ENCODE results near the gene MRPL39. TPM values are rescaled to one million over a fixed set of nuclear protein-coding genes. Genes with fewer than 3 reads are reported as not detected.
"Not testable (repeated sequence)": the region's sequence is repeated elsewhere in the genome, so short reads cannot be mapped to it uniquely, and the experiment has no call there.

MRPL39 gene
- total RNA-seq, 1 experiment from 2014 or later: 57.5 TPM

GRCh38 chr21:25635310-25635709, 28.0 kb upstream of the MRPL39 start:
- peaks cover 13% of the 10 kb centered on the region for H3K4me1 ChIP-seq (replicated peaks)
- peaks cover 22% of the 10 kb centered on the region for H3K27me3 ChIP-seq (replicated peaks)
- H3K4me3 ChIP-seq: no peak overlapping the region
- DNase-seq (ENCODE audit: low read depth in 1 of 2, low spot score in 2 of 2): no peak
- H3K36me3 ChIP-seq: no peaks in the 10 kb centered on the region
- H3K9me3 ChIP-seq (replicated peaks): no peaks in the 10 kb centered on the region
- H3K27ac ChIP-seq: no peak overlapping the region

- Histone ChIP-seq H3K9me3 (replicated peaks) (no peaks in the 10 kb centered on the region), H3K4me3 (no peak overlapping the region), H3K36me3 (no peaks in the 10 kb centered on the region), H3K27ac (no peak overlapping the region), H3K27me3 (replicated peaks) (no peaks in the 10 kb centered on the region), H3K4me1 (replicated peaks) (no peaks in the 10 kb centered on the region)
- DNase-seq (ENCODE audit: low read depth in 1 of 2, low spot score in 2 of 2): no peak
These were observed 25.0 kb upstream of the MRPL39 start for GRCh38 chr21:25632296-25632695.

GRCh38 chr21:25626757-25627156, 19.5 kb upstream of the MRPL39 start:
- Histone ChIP-seq H3K4me3 (no peak overlapping the region), H3K4me1 (replicated peaks) (no peaks in the 10 kb centered on the region), H3K27ac (no peak overlapping the region), H3K27me3 (replicated peaks) (no peaks in the 10 kb centered on the region), H3K36me3 (no peaks in the 10 kb centered on the region), H3K9me3 (replicated peaks) (no peaks in the 10 kb centered on the region)
- DNase-seq (ENCODE audit: low read depth in 1 of 2, low spot score in 2 of 2): no peak

GRCh38 chr21:25625776-25626555, 18.7 kb upstream of the MRPL39 start:
- not testable (repeated sequence) for H3K4me1 ChIP-seq (replicated peaks); H3K27me3 ChIP-seq (replicated peaks); H3K36me3 ChIP-seq; H3K27ac ChIP-seq; DNase-seq (ENCODE audit: low read depth in 1 of 2, low spot score in 2 of 2); H3K4me3 ChIP-seq; H3K9me3 ChIP-seq (replicated peaks)

GRCh38 chr21:25625036-25625435, 17.8 kb upstream of the MRPL39 start:
- Histone ChIP-seq H3K36me3 (no peaks in the 10 kb centered on the region), H3K27ac (no peak overlapping the region), H3K9me3 (replicated peaks) (no peaks in the 10 kb centered on the region), H3K4me3 (no peak overlapping the region), H3K27me3 (replicated peaks) (no peaks in the 10 kb centered on the region), H3K4me1 (replicated peaks) (no peaks in the 10 kb centered on the region)
- no peak for DNase-seq (ENCODE audit: low read depth in 1 of 2, low spot score in 2 of 2)

GRCh38 chr21:25624511-25624910, 17.2 kb upstream of the MRPL39 start:
- H3K4me1 ChIP-seq (replicated peaks): no peaks in the 10 kb centered on the region
- DNase-seq (ENCODE audit: low read depth in 1 of 2, low spot score in 2 of 2): no peak
- no peak overlapping the region for H3K4me3 ChIP-seq
- no peaks in the 10 kb centered on the region for H3K36me3 ChIP-seq
- no peaks in the 10 kb centered on the region for H3K9me3 ChIP-seq (replicated peaks)
- no peaks in the 10 kb centered on the region for H3K27me3 ChIP-seq (replicated peaks)
- no peak overlapping the region for H3K27ac ChIP-seq

GRCh38 chr21:25619198-25619597, 11.9 kb upstream of the MRPL39 start:
- H3K27ac ChIP-seq: no peak overlapping the region
- DNase-seq (ENCODE audit: low read depth in 1 of 2, low spot score in 2 of 2): no peak
- H3K4me3 ChIP-seq: no peak overlapping the region
- peaks cover 13% of the 10 kb centered on the region for H3K27me3 ChIP-seq (replicated peaks)
- H3K9me3 ChIP-seq (replicated peaks): no peaks in the 10 kb centered on the region
- H3K4me1 ChIP-seq (replicated peaks): no peaks in the 10 kb centered on the region
- H3K36me3 ChIP-seq: no peaks in the 10 kb centered on the region

GRCh38 chr21:25615880-25616279, 8.6 kb upstream of the MRPL39 start:
- no peaks in the 10 kb centered on the region for H3K9me3 ChIP-seq (replicated peaks)
- H3K27me3 ChIP-seq (replicated peaks): peaks cover 13% of the 10 kb centered on the region
- H3K36me3 ChIP-seq: no peaks in the 10 kb centered on the region
- H3K4me1 ChIP-seq (replicated peaks): no peaks in the 10 kb centered on the region
- H3K4me3 ChIP-seq: no peak overlapping the region
- DNase-seq (ENCODE audit: low read depth in 1 of 2, low spot score in 2 of 2): no peak
- H3K27ac ChIP-seq: no peak overlapping the region

- Histone ChIP-seq H3K27ac (no peak overlapping the region), H3K4me1 (replicated peaks) (no peaks in the 10 kb centered on the region)
- DNase-seq (ENCODE audit: low read depth in 1 of 2, low spot score in 2 of 2): no peak
These were observed 7.2 kb upstream of the MRPL39 start for GRCh38 chr21:25614441-25614840.

GRCh38 chr21:25608044-25608737, 910 bp upstream of the MRPL39 start:
- Histone ChIP-seq H3K4me1 (replicated peaks) (peaks cover 6% of the 10 kb centered on the region; the same call in 1 of the 2 replicates), H3K9me3 (replicated peaks) (no peaks in the 10 kb centered on the region), H3K27ac (no peak overlapping the region), H3K4me3 (peak overlapping the region; percentile 80), H3K27me3 (replicated peaks) (no peaks in the 10 kb centered on the region; the same call in 1 of the 2 replicates), H3K36me3 (peaks cover 39% of the 10 kb centered on the region)
- DNase-seq (ENCODE audit: low read depth in 1 of 2, low spot score in 2 of 2): peak; percentile 67 to 68

More at GRCh38 chr21:25614441-25614840, 7.2 kb upstream of the MRPL39 start:
- Histone ChIP-seq H3K27me3 (replicated peaks) (peaks cover 13% of the 10 kb centered on the region), H3K36me3 (no peaks in the 10 kb centered on the region), H3K4me3 (no peak overlapping the region), H3K9me3 (replicated peaks) (no peaks in the 10 kb centered on the region)

- DNase-seq (ENCODE audit: low read depth in 1 of 2, low spot score in 2 of 2): no peak
- Histone ChIP-seq H3K36me3 (peaks cover 77% of the 10 kb centered on the region), H3K27me3 (replicated peaks) (no peaks in the 10 kb centered on the region), H3K9me3 (replicated peaks) (no peaks in the 10 kb centered on the region), H3K4me3 (no peak overlapping the region), H3K4me1 (replicated peaks) (no peaks in the 10 kb centered on the region), H3K27ac (no peak overlapping the region)
These were observed 17.4 kb downstream of the MRPL39 start for GRCh38 chr21:25589887-25590286.

- DNase-seq (ENCODE audit: low read depth in 1 of 2, low spot score in 2 of 2): no peak
- Histone ChIP-seq H3K4me3 (no peak overlapping the region), H3K27ac (no peak overlapping the region), H3K36me3 (peaks cover 50% of the 10 kb centered on the region), H3K9me3 (replicated peaks) (no peaks in the 10 kb centered on the region), H3K4me1 (replicated peaks) (no peaks in the 10 kb centered on the region), H3K27me3 (replicated peaks) (no peaks in the 10 kb centered on the region)
These were observed 20.5 kb downstream of the MRPL39 start for GRCh38 chr21:25586791-25587190.

GRCh38 chr21:25586326-25586725, 21.0 kb downstream of the MRPL39 start:
- Histone ChIP-seq H3K27ac (no peak overlapping the region), H3K4me3 (no peak overlapping the region), H3K27me3 (replicated peaks) (no peaks in the 10 kb centered on the region), H3K36me3 (peaks cover 45% of the 10 kb centered on the region), H3K4me1 (replicated peaks) (no peaks in the 10 kb centered on the region), H3K9me3 (replicated peaks) (no peaks in the 10 kb centered on the region)
- DNase-seq (ENCODE audit: low read depth in 1 of 2, low spot score in 2 of 2): no peak

GRCh38 chr21:25584833-25585676, 22.2 kb downstream of the MRPL39 start:
- no peak for DNase-seq (ENCODE audit: low read depth in 1 of 2, low spot score in 2 of 2)
- no peaks in the 10 kb centered on the region for H3K4me1 ChIP-seq (replicated peaks)
- H3K36me3 ChIP-seq: peaks cover 39% of the 10 kb centered on the region
- no peaks in the 10 kb centered on the region for H3K27me3 ChIP-seq (replicated peaks)
- no peak overlapping the region for H3K27ac ChIP-seq
- H3K9me3 ChIP-seq (replicated peaks): no peaks in the 10 kb centered on the region
- H3K4me3 ChIP-seq: no peak overlapping the region
